H1 (cell line): Measurements from ENCODE around the gene CST11. TPM values are rescaled to one million over a fixed set of nuclear protein-coding genes. Genes with fewer than 3 reads are reported as not detected.

Experiments used
- CTCF ChIA-PET: fragments of 300-600 bp; sonication (Branson Sonifier 250); formaldehyde crosslinking; loops from one replicate; lab custom pipeline; 2021; ENCODE audit not compliant: partially characterized antibody; lab: Charles Lee
- POLR2A ChIA-PET: fragments of 300-600 bp; sonication (Branson Sonifier 250); formaldehyde crosslinking; loops from one replicate; lab custom pipeline; 2021; ENCODE audit warnings: inconsistent platforms; ENCODE audit not compliant: partially characterized antibody; lab: Charles Lee
- DNase-seq, 2 experiments: peaks; one replicate each; pipeline versions ENCODE4 v3.0.0 to v3.0.0-alpha.2; 2010 to 2022; ENCODE audit warnings: low spot score in 2 of 2, low read depth in 1 of 2, mixed read lengths in 1 of 2
- FAIRE-seq: peaks from 2 replicates; lab custom pipeline; 2011; peaks lifted over from hg19 to GRCh38; lab: Jason Lieb, UNC
- H2AFZ ChIP-seq: 2 replicates; pipeline ENCODE4 v1.8.1; 2012; ENCODE audit warnings: low read length, inconsistent platforms
- H2AK5ac ChIP-seq: 2 replicates; pipeline ENCODE4 v1.6.1; 2013; ENCODE audit warnings: low read depth, low read length
- H2BK120ac ChIP-seq: replicated peaks from 2 replicates; pipeline ENCODE3; 2013; ENCODE audit warnings: low read depth, low read length, inconsistent platforms
- H2BK12ac ChIP-seq: 2 replicates; pipeline ENCODE4 v1.6.1; 2013; ENCODE audit warnings: low read depth, low read length
- H2BK15ac ChIP-seq: 2 replicates; pipeline ENCODE4 v1.6.1; 2013; ENCODE audit warnings: low read length
- H2BK20ac ChIP-seq: 2 replicates; pipeline ENCODE4 v1.6.1; 2013; ENCODE audit warnings: low read length
- H2BK5ac ChIP-seq: 2 replicates; pipeline ENCODE4 v1.6.1; 2013; ENCODE audit warnings: low read depth, low read length
- H3K14ac ChIP-seq: 2 replicates; pipeline ENCODE4 v1.6.1; 2013; ENCODE audit warnings: inconsistent platforms; ENCODE audit not compliant: insufficient read length
- H3K18ac ChIP-seq: 2 replicates; pipeline ENCODE4 v1.6.1; 2013; ENCODE audit warnings: low read length; ENCODE audit errors: extremely low read depth
- H3K23ac ChIP-seq: 2 replicates; pipeline ENCODE4 v1.6.1; 2013; ENCODE audit warnings: inconsistent platforms; ENCODE audit not compliant: insufficient read length
- H3K23me2 ChIP-seq: 2 replicates; pipeline ENCODE4 v1.6.1; 2013; ENCODE audit warnings: low read depth, low read length
- H3K27ac ChIP-seq: 2 replicates; pipeline ENCODE4 v1.6.1; 2011; ENCODE audit warnings: low read depth, low read length, inconsistent platforms
- H3K27me3 ChIP-seq, 4 experiments: replicated peaks in 1 of 4; 1 replicate in 1 of 4; 2 replicates in 3 of 4; pipeline versions ENCODE4 v1.6.1 to v1.8.1; 2011 to 2013; ENCODE audit warnings: low read length in 3 of 4, mild to moderate bottlenecking in 3 of 4, inconsistent platforms in 2 of 4, mixed read lengths in 2 of 4, moderate library complexity in 1 of 4; ENCODE audit not compliant: control insufficient read depth in 3 of 4, insufficient read depth in 3 of 4; ENCODE audit errors: extremely low read depth in 1 of 4
- H3K36me3 ChIP-seq, 4 experiments: 2 replicates each; pipeline versions ENCODE4 v1.6.1 to v1.8.1; 2011 to 2013; ENCODE audit warnings: mild to moderate bottlenecking in 4 of 4, low read length in 3 of 4, moderate library complexity in 2 of 4, control low read depth in 1 of 4, inconsistent platforms in 1 of 4; ENCODE audit not compliant: insufficient read depth in 4 of 4, control insufficient read depth in 2 of 4
- H3K4ac ChIP-seq: replicated peaks from 2 replicates; pipeline ENCODE3; 2013; ENCODE audit warnings: low read length, low read depth, mixed read lengths, inconsistent platforms; ENCODE audit not compliant: insufficient read length
- H3K4me1 ChIP-seq, 4 experiments: replicated peaks in 1 of 4; 1 replicate in 1 of 4; 2 replicates in 3 of 4; pipeline versions ENCODE4 v1.6.1 to v1.8.1; 2011 to 2013; ENCODE audit warnings: low read length in 3 of 4, inconsistent platforms in 2 of 4, mixed read lengths in 1 of 4; ENCODE audit not compliant: insufficient read depth in 4 of 4, control insufficient read depth in 3 of 4
- H3K4me2 ChIP-seq, 2 experiments: 2 replicates each; pipeline versions ENCODE4 v1.6.1 to v1.8.1; 2011 to 2013; ENCODE audit warnings: low read depth in 2 of 2, low read length in 2 of 2, control low read depth in 1 of 2, inconsistent platforms in 1 of 2, mild to moderate bottlenecking in 1 of 2; ENCODE audit not compliant: insufficient read depth in 1 of 2
- H3K4me3 ChIP-seq, 4 experiments: fragments of 200-600, 300-600 bp in 1 of 4; sonication (generic), shearing (Covaris generic), sonication (Bioruptor Twin) in 1 of 4; 2 replicates each; pipeline versions ENCODE4 v1.5.1 to v1.8.1; 2011 to 2016; ENCODE audit warnings: low read length in 4 of 4, low read depth in 3 of 4, control low read depth in 2 of 4, inconsistent platforms in 2 of 4, mild to moderate bottlenecking in 2 of 4, mixed read lengths in 1 of 4, moderate library complexity in 1 of 4; ENCODE audit not compliant: insufficient read depth in 2 of 4; ENCODE audit errors: extremely low read depth in 1 of 4
- H3K56ac ChIP-seq: replicated peaks from 2 replicates; pipeline ENCODE3; 2013; ENCODE audit warnings: low read depth, mild to moderate bottlenecking, mixed read lengths, low read length, inconsistent platforms; ENCODE audit not compliant: insufficient read length
- H3K79me1 ChIP-seq: 2 replicates; pipeline ENCODE4 v1.6.1; 2013; ENCODE audit warnings: low read depth, low read length, control low read depth
- H3K79me2 ChIP-seq, 2 experiments: 2 replicates each; pipeline versions ENCODE4 v1.6.1 to v1.8.1; 2012 to 2013; ENCODE audit warnings: low read length in 2 of 2, mild to moderate bottlenecking in 2 of 2, inconsistent platforms in 1 of 2; ENCODE audit not compliant: insufficient read depth in 2 of 2, control insufficient read depth in 1 of 2
- H3K9ac ChIP-seq, 4 experiments: replicated peaks in 1 of 4; 1 replicate in 1 of 4; 2 replicates in 3 of 4; pipeline versions ENCODE4 v1.6.1 to v1.8.1; 2011 to 2013; ENCODE audit warnings: low read depth in 3 of 4, low read length in 3 of 4, control low read depth in 2 of 4, mild to moderate bottlenecking in 2 of 4, moderate library complexity in 2 of 4, inconsistent platforms in 1 of 4; ENCODE audit errors: extremely low read depth in 1 of 4
- H3K9me3 ChIP-seq, 2 experiments: 2 replicates each; pipeline versions ENCODE4 v1.6.1 to v1.8.1; 2012 to 2013; ENCODE audit warnings: mild to moderate bottlenecking in 2 of 2, moderate library complexity in 2 of 2, control low read depth in 1 of 2, inconsistent platforms in 1 of 2, low read depth in 1 of 2, low read length in 1 of 2, mixed read lengths in 1 of 2; ENCODE audit not compliant: insufficient read depth in 2 of 2
- H4K20me1 ChIP-seq, 2 experiments: replicated peaks in 1 of 2; 2 replicates each; pipeline versions ENCODE3 to v1.8.1; 2011 to 2013; ENCODE audit warnings: inconsistent platforms in 2 of 2, low read length in 2 of 2, mild to moderate bottlenecking in 1 of 2; ENCODE audit not compliant: insufficient read depth in 2 of 2, control insufficient read depth in 1 of 2
- H4K5ac ChIP-seq: 2 replicates; pipeline ENCODE4 v1.6.1; 2013; ENCODE audit warnings: low read length, low read depth, mixed read lengths, inconsistent platforms; ENCODE audit not compliant: insufficient read length
- H4K8ac ChIP-seq: 2 replicates; pipeline ENCODE4 v1.8.0; 2013; ENCODE audit warnings: mild to moderate bottlenecking, moderate library complexity, low read length, inconsistent platforms; ENCODE audit not compliant: insufficient read depth; ENCODE audit errors: extremely low read depth
- H4K91ac ChIP-seq: replicated peaks from 2 replicates; pipeline ENCODE3; 2013; ENCODE audit warnings: low read length, mixed read lengths, inconsistent platforms; ENCODE audit not compliant: insufficient read length
- BCL11A ChIP-seq, 2 experiments: IDR thresholded peaks; one replicate each; pipeline ENCODE4 v1.6.1; 2011; ENCODE audit warnings: low read depth in 2 of 2, low read length in 2 of 2, mild to moderate bottlenecking in 2 of 2
- HDAC6 ChIP-seq: IDR thresholded peaks from one replicate; pipeline ENCODE4 v1.7.1; 2012; ENCODE audit warnings: low read depth, mild to moderate bottlenecking, inconsistent platforms, low read length, moderate library complexity
- PHF8 ChIP-seq: fragments of 200-600 bp; sonication (generic); conservative IDR thresholded peaks from 2 replicates; pipeline ENCODE4 v1.7.1; 2012; ENCODE audit warnings: low read depth, mild to moderate bottlenecking, inconsistent platforms, low read length, moderate library complexity
- RAD21 ChIP-seq, 2 experiments: IDR thresholded peaks in 1 of 2; conservative IDR thresholded peaks in 1 of 2; 2 replicates each; pipeline ENCODE4 v1.6.1; 2011; ENCODE audit warnings: low read depth in 2 of 2, low read length in 2 of 2, improper control_type of control experiment in 1 of 2, inconsistent platforms in 1 of 2, mild to moderate bottlenecking in 1 of 2, moderate library complexity in 1 of 2
- TEAD4 ChIP-seq: IDR thresholded peaks from 2 replicates; pipeline ENCODE4 v1.6.1; 2012; ENCODE audit warnings: low read depth, low read length, inconsistent platforms, mixed read lengths
- WGBS, 2 experiments: shearing (Covaris generic) in 1 of 2; methylation state at CpG; one replicate each; pipeline versions ENCODE4 v1.1.6 to v1.1.7; 2013 to 2015; ENCODE audit warnings: low lambda C conversion rate in 2 of 2, mixed read lengths in 2 of 2, inconsistent platforms in 1 of 2, low coverage in 1 of 2, missing lambda C conversion rate in 1 of 2; ENCODE audit not compliant: insufficient replicate concordance in 2 of 2, insufficient coverage in 1 of 2, insufficient read length in 1 of 2; ENCODE audit errors: extremely low coverage in 1 of 2, missing lambda C conversion rate in 1 of 2; 5-methylcytosine and 5-hydroxymethylcytosine counted together
- polyA plus RNA-seq, 7 experiments: library from polyadenylated mRNA; depleted of rRNA in 3 of 7; stranded (reverse) in 5 of 7; unstranded in 2 of 7; fragments of >200 nt in 5 of 7; fragments of 200-250 nt in 2 of 7; gene quantifications; 1 replicate in 5 of 7; 2 replicates in 1 of 7; 4 replicates in 1 of 7; pipeline versions ENCODE4 v1.2.1 to v1.2.3, GENCODE V29; 2011 to 2013; ENCODE audit warnings: missing spikeins in 2 of 7, mixed read lengths in 2 of 7
- total RNA-seq: library from RNA; stranded (reverse); fragmentation: NEBNext Ultra II Directional; extraction: Animal tissue kit (Norgen Biotek cat#: 25700); gene quantifications from 2 replicates; pipeline ENCODE4 v1.2.1, GENCODE V29; 2021

The CST11 gene
- total and polyA plus RNA-seq, 2 of the 8 experiments (the other 6 are each of a cell fraction or from before 2014, with no cell fraction given) = 2.0 TPM; not detected in 1

DNA sequence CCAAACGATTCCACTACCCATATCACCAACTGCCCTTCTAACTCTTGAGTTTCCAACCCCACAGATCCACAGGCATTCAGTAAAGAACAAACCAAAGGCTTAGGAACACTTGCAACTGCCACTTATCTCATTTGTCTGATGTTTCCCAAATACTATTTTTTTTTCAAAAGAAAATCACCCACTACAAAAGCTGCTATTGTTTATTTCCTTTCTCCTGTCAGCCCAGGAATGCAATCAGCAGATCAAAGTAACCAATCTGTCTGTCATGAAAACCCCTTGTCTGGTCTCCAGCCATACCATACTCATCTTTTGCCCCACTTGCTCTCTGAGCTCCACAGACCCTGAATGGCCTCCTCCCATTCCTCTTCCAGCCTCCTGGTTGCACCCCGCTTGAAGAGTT is 29.5 kb upstream of the CST11 start:
- peaks cover 2 to 5% of the 10 kb centered on the region in 2 experiments; a peak in 2 of 4 replicates for H3K9me3 ChIP-seq
- H2BK120ac ChIP-seq = no peak overlapping the region
- FAIRE-seq = no peak
- no peak for DNase-seq
- ChIA-PET POLR2A (no interaction called here), CTCF (interaction anchor here (1.0 kb wide), 1 partner anchor 125 kb away, joined by 4 read pairs; no protein-coding TSS in a partner anchor)
- peak overlapping the region; percentile 32 for H3K4ac ChIP-seq
- H3K27ac ChIP-seq = no peak overlapping the region
- peaks cover 0 to 5% (median 1%) of the 10 kb centered on the region in 4 experiments; a peak in 2 of 7 replicates for H3K4me1 ChIP-seq
- H3K9ac ChIP-seq = no peak overlapping the region
- H3K56ac ChIP-seq = no peak overlapping the region
- no peak overlapping the region for H2BK15ac ChIP-seq
- H3K14ac ChIP-seq = no peak overlapping the region
- no peak overlapping the region for H3K4me2 ChIP-seq
- H2BK20ac ChIP-seq = no peak overlapping the region; the same call in 1 of the 2 replicates
- no peak overlapping the region for H4K5ac ChIP-seq
- no peak overlapping the region for H2AK5ac ChIP-seq
- H3K4me3 ChIP-seq = no peak overlapping the region
- H2AFZ ChIP-seq = no peak overlapping the region
- no peaks in the 10 kb centered on the region; the same call in 1 of the 2 replicates for H3K23me2 ChIP-seq
- peak overlapping the region; percentile 48; the same call in 1 of the 2 replicates for H3K18ac ChIP-seq
- H3K27me3 ChIP-seq = no peaks in the 10 kb centered on the region; a peak in 1 of 7 replicates
- no peaks in the 10 kb centered on the region for H3K79me2 ChIP-seq
- H4K8ac ChIP-seq = no peak overlapping the region
- H3K23ac ChIP-seq = no peak overlapping the region
- H3K36me3 ChIP-seq = no peaks in the 10 kb centered on the region
- H2BK12ac ChIP-seq = 0 out of 2 replicates have a peak overlapping the region, but pooled peaks have one; percentile 60
- no peaks in the 10 kb centered on the region for H3K79me1 ChIP-seq
- no peaks in the 10 kb centered on the region for H4K20me1 ChIP-seq
- no peak overlapping the region for H2BK5ac ChIP-seq
- 88% methylated on average over 2 of the region's 2 CpGs; no CpG with 5 or more reads in 1 of the 2 experiments for WGBS, 2 experiments
- no peak overlapping the region for H4K91ac ChIP-seq
- TF ChIP-seq BCL11A (IDR thresholded peaks at IDR 0.05; ENCODE audit: low read depth in 2 of 2, low read length in 2 of 2) = no peak
- TF ChIP-seq TEAD4 = no peak
- no peak for TF ChIP-seq HDAC6
- no peak for TF ChIP-seq RAD21 (IDR thresholded peaks at IDR 0.05 in 1 of 2, conservative IDR thresholded peaks at IDR 0.05 in 1 of 2; ENCODE audit: low read depth in 2 of 2, low read length in 2 of 2)
- no peak for TF ChIP-seq PHF8
